HUDEP-2 (cell line): ENCODE results near the gene PDK4.

Source experiments
- DNase-seq, 76 experiments: peaks; one replicate each; lab custom pipeline; 2025; ENCODE audit not compliant: unreplicated experiment in 76 of 76; lab: John Stamatoyannopoulos, UW

Gene PDK4

DNA sequence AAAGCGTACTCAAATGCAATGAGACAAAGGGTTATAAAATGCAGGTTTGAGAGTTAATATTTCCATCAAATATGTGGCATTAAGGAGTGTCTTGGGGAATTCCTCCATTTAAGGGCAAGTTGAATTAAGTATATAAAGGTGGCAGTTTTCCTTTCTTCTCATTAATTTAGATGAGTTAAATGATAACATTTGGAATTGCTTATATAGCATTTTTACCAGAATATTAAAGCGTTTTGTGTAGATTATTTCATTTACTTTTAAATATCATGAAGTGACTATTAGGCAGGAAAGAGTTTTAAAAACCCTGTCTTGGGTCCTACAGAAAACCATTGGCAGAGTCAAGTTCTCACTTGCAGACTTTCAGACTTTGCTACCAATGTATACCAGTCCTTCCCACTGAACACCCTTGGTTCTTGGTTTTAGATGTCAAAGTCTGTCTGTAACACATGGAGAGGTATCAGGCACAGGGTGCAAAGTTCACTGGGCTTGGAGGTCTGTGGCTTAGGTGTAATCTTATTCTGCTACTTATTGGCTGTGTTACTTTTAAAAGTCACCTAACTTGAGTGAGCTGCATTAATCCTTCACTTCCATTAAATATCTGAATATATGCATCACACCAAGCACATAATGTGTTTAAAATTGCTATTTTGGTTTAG, 59.5 kb downstream of the PDK4 start:
- DNase-seq, result no peak

DNA sequence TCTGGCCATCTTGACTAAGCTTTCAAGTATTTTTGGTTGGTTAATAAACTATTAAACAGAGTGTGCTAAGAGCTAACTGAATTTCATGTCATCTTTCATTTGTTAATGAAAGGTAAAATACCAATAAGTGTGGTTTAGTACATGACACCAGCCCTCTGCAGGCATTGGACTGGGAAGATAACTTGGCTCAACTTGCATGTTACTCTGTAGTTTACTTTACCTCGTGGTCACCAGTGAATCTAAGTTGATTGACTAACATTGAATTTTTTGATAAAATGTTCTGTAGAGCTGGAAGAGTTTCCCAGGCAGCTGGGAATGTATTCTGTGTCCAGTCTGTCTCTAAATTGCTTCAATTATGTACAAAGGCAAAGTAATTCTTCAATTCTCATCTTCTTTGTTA, 60.7 kb downstream of the PDK4 start:
- no peak for DNase-seq

DNA sequence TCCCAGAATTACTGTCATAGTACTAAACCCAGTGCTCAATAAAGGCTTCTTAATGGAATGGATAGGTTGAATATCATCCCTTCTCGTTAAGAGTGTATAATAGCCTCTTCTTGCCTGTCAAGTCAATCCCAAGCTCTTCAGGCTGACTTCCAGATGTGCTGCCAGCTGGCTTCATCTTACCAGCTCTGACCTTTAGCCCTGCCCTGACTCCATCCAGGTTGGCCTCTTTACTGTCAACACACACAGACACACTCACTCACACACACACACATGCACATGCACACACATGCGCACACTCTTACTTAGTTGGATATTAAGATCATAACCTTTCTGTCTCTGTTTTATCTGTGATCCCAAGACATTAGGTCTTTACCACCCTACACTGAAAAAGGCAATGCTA, 61.5 kb downstream of the PDK4 start:
- no peak for DNase-seq
